ENCODE results near the gene RHBG.
"Not testable (repeated sequence)": the region's sequence is repeated elsewhere in the genome, so short reads cannot be mapped to it uniquely, and the experiment has no call there.

DNA sequence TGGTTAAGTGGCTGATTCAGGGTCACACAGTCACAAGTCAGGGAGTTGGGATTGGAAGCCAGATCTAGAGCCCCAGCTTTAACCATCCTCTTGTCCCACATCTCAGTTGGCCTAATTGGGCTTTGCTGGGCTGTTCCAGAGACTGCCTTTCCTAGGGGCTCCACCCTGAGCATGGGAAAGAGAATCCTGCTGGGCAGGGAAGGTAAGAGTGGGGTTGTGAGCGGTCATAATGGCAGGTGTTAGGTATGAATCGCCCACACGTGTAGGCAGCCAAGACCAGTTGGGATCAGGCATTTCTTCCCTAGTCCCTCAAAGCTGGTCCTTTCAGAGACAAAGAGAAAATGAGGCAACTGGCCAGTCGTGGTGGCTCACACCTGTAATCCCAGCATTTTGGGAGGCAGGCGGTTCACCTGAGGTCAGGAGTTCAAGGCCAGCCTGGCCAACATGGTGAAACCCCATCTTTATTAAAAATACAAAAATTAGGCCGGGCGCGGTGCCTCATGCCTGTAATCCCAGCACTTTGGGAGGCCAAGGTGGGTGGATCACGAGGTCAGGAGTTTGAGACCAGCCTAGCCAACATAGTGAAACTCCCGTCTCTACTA is 775 bp downstream of the RHBG start:
- TF ChIP-seq CTCF (IDR thresholded peaks at IDR 0.05 in 4 of 5, conservative IDR thresholded peaks at IDR 0.05 in 1 of 5); POLR2A (IDR thresholded peaks at IDR 0.05): not testable (repeated sequence)

All from gastrocnemius medialis (tissue), 4 donors.